Stimulated activated naive CD4-positive, alpha-beta T cell (primary cell): Measurements from ENCODE around the gene ZNF584.

ENCODE experiments used
- DNase-seq, 6 experiments: peaks; one replicate each; lab custom pipeline; 2025; lab: John Stamatoyannopoulos, UW

The ZNF584 gene

DNA sequence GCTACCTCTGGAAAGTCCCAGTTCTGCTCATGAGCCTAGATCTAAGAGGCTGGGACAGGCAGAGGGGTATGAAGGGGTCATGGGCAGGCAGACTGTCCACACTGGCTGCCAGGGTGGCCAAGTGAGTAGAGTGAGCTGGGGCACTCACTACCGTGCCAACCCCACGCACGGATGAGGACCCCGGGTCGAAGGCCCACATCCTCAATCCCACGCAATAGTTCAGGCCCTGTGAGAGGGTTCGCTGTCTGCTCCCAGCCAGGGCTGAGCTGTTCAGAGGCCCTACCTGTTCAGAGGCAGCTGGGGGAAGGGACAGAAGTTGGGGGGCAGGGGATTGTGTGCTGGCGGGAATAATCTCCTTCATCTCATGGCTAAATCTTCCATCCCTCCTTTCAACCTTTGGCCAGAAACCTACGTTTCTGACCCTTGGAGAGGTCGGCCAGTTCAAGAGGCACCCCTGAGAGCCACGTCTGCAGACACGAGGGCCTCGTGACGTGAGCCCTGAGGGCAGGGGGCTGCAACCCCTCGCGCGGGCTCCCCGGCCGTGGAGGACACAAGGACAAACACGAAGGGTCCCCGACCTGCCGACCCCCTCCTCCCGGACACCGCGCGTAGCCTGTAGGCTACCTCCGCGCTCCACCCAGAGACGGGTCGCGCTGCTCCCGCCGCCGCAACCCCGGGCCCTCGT is 22.4 kb upstream of the ZNF584 start:
- peak in 2 of 6 experiments; percentile 14 to 42 for DNase-seq

GRCh38 chr19:58386576-58387337 is 21.7 kb upstream of the ZNF584 start, which contains the start of gene RPS5:
RPS5 (plus strand) TSS chr19:58387269; CDS start chr19:58388138, 869 bp downstream.
- DNase-seq, result peak; percentile 87 to 97 (median 96)

GRCh38 chr19:58387338-58388174 is 20.9 kb upstream of the ZNF584 start:
- no peak for DNase-seq

DNA sequence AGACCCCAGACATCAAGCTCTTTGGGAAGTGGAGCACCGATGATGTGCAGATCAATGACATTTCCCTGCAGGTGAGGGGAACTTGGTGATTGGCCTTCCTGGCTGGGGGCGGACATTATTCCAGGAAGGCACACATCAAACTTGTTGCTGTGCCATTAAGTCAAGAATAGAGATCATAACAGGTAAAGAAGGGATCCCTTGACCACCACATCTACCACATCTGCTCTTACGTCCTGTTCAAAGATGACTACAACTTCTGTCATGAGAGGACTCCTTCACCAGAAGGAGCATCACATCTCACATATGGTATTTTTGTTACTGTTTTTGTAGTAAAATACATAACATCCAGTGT is 20.3 kb upstream of the ZNF584 start:
- DNase-seq, result no peak

DNA sequence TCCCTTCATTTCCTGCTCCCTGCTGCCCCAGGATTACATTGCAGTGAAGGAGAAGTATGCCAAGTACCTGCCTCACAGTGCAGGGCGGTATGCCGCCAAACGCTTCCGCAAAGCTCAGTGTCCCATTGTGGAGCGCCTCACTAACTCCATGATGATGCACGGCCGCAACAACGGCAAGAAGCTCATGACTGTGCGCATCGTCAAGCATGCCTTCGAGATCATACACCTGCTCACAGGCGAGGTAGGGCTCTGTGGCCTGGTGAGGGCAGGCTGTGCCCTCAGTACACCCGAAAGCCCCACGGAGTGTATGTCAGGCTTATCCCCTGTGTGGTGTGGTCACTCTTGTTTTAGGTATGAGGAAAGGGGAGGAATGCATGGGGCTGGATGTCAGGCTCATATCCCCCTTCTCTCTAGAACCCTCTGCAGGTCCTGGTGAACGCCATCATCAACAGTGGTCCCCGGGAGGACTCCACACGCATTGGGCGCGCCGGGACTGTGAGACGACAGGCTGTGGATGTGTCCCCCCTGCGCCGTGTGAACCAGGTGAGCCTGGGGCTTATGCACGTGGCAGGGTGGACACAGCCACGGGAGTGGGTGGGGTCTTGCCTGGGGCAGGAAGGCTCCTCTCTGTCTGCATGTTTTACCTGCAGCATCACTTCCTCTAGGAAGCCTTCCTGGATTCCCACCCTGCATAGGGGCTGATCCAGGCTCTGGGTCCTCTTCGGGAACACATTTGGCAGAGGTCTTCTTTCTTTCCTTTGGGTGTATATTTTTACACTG is 15.3 kb upstream of the ZNF584 start:
- DNase-seq, result no peak

DNA sequence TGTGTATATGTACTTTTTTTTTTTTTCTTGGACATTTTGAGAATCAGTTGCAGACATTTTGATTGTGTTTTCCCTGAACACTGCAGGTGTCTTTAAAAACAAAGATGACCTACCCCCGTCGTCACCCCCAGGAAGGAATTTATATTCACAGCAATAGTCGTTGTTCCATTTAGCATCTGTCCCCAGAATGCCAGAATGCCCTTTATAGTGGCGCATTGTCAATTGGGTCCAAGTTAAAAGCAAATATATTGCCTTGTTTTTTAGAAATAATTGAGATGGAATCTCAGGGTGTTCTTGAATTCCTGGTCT is 14.8 kb upstream of the ZNF584 start:
- DNase-seq, result no peak

DNA sequence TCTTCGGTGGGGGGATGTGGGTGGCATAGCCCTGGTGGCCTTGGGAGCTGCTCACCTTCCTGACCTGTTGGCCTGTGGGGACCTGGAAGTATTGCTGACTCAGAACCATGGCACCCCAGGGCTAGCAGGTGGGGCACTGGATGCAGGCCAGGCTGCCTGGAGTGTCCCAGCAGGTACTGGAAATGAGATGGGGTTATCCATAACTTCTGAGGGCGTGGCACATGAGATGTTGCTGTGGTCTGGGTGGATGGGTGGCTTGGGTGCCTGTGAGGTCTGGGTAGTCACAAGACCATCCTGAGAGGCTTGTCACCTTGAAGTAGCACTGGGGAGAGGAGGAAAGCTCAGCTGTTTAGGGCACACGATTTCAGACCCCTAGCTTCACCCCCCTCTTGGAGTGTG is 13.6 kb upstream of the ZNF584 start:
- DNase-seq, result no peak

- DNase-seq, result no peak
Measured at GRCh38 chr19:58395220-58395978, 13.1 kb upstream of the ZNF584 start, which contains the start of gene RNF225. RNF225 (plus strand) TSS chr19:58395656; CDS start chr19:58396090, 434 bp downstream.

DNA sequence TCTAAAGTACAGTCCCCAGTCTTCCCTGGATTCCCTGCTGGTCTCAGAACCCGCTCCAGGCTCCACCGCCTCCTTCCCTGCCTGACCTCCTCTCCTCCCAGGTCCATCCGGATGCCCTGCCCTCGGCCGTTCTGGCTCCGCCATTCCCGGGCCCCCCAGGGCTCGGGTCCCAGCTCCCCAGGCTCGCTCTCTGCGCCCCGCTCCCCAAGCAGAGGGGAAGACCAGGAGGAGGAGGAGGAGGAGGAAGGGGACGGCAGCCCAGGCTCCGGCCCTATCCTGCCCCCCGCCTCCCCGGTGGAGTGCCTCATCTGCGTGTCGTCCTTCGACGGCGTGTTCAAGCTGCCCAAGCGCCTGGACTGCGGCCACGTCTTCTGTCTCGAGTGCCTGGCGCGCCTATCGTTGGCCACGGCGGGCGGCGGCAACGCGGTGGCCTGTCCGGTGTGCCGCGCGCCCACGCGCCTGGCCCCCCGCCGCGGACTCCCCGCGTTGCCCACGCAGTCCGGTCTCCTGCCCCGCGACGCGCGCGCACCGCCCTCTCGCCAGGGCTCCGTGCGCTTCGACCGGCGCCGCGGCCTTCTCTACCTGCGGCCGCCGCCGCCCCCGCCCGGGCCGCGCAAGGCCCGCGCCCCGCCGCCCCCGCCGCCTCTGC is 12.3 kb upstream of the ZNF584 start:
- DNase-seq, result no peak

DNA sequence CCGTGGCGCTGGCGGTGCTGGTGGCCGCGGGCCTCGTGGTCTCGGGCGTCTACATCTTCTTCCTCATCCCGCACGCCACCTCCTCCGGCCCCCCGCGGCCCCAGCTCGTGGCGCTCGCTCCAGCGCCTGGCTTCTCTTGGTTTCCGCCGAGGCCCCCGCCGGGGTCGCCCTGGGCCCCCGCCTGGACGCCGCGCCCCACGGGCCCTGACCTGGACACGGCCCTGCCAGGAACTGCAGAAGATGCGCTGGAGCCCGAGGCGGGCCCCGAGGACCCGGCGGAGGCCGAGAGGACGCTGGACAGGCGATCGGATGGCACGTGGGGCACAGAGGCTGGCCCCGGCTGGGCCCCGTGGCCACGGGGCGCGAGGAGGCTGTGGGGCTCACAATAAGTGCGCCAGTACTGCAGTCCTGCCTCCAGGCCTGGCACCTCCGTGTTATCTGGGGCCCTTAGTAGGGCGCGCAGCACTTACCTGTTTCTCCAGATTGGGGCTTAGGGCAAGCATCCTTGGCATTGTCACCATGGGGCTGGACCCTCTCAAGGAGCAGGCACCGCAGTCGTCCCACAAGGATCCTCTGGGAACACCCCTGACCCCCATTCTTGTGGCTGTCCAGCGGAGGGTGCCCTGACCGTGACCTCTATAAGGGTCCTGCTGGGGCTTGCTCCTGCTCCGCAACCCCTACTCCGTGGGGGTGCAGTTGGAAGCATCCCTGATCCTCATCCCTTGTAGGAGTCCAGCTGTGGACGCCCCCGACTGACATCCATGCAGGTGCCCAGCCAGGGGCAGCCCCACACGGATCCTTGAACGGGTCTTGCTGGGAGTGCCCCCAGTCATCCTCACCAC is 11.5 kb upstream of the ZNF584 start:
- DNase-seq, result no peak

- no peak for DNase-seq
Measured at GRCh38 chr19:58397533-58398037, 10.9 kb upstream of the ZNF584 start.

- DNase-seq, result no peak
Measured at GRCh38 chr19:58398087-58398486, 10.4 kb upstream of the ZNF584 start.

DNA sequence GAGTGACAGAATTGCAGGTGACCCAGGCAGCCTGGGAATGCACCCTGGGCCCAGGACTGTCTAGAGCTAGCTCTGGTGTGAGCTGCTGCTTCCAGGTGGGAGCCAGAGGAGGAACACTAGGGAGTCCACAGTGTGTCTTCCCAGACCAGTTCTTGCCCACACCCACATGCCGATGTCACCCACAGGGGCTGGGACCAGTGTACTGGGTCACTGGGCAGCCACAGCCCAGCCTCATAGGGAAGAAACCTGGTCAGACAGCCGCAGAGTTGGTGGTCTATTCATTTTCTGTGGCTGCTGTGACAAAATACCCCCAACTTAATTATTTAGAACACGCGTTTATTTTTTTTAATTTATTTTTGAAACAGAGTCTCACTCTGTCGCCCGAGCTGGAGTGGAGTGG is 9.9 kb upstream of the ZNF584 start:
- DNase-seq, result no peak

DNA sequence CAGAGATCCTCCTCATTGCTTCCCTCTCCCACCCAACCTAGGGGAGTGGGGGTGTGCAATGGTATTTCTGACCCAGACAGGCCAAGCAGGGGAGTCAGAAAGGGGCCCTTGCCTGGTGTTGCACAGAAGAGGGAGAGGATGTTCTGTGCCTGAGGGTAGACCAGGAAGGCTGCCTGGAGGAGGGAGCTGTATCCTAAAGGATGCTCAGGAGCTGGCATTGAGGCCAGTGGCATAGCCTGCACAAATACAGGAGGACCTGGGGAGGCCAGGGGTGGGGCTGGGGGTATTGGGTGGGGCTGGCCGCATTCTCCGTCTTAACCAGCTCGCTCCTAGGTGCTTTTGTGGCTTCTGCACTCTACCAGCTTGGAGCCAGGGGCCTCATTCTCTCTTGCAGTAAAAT is 8.5 kb upstream of the ZNF584 start:
- no peak for DNase-seq

DNA sequence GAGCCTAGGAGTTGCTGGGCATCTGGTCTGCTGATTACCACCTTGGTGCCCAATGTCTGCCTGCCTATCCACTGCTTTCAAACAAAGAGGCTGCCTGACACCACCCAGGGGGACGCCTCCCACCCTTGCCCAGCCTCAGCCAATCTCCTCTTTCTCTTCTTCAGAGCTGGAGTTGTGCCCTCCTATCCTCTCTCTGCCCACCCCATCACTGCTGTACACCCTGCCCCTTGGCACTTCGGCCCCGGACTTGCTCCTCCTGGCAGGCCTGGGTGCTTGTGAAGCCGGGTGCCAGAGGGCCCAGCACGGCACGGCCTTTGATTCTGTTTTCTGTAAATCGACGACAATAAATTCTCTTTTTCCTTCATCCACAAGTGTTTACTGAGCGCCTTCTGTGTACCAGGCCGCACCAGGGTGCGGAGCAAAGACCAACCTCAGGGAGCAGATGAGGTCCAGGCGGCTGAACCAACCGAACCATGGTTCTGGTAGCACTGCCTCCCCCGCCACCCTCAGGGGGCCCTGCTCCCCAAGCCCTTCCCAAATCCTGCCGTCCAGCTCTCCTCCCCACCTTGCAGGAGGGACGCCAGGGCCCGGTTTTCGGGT is 8.0 kb upstream of the ZNF584 start:
- no peak for DNase-seq

GRCh38 chr19:58400916-58401839 is 7.3 kb upstream of the ZNF584 start:
- DNase-seq, result peak; percentile 95 to 100 (median 98)

DNA sequence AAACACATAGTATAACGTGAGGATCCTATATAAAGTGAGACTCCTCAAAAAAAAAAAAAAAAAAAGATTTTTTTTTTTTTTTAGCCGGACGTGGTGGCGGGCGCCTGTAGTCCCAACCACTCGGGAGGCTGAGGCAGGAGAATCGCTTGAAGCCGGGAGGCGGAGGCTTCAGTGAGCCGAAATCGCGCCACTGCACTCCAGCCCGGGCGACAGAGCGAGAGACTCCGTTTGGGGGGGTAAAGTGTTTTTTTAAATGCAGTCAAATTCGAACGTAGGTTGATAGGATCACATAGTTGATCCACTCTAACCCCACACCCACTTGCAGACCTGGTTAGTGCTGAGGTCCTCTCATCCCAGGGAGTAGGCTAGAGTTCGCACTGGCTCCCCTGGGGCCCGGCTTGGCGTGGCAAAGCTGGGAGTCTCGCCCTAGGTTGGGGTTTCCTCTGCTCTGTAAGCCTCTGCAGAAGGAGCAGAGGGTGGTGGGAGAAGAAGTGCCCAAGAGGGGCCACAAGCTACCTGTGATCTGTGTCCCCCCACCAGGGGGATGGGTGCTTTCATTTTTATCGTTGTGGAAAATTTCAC is 6.5 kb upstream of the ZNF584 start:
- no peak for DNase-seq
